Measurements from ENCODE around the gene OGA.

The OGA gene

GRCh38 chr10:101780187-101780817 lies 37.9 kb downstream of the OGA start:
- TF ChIP-seq, protein P1, sequence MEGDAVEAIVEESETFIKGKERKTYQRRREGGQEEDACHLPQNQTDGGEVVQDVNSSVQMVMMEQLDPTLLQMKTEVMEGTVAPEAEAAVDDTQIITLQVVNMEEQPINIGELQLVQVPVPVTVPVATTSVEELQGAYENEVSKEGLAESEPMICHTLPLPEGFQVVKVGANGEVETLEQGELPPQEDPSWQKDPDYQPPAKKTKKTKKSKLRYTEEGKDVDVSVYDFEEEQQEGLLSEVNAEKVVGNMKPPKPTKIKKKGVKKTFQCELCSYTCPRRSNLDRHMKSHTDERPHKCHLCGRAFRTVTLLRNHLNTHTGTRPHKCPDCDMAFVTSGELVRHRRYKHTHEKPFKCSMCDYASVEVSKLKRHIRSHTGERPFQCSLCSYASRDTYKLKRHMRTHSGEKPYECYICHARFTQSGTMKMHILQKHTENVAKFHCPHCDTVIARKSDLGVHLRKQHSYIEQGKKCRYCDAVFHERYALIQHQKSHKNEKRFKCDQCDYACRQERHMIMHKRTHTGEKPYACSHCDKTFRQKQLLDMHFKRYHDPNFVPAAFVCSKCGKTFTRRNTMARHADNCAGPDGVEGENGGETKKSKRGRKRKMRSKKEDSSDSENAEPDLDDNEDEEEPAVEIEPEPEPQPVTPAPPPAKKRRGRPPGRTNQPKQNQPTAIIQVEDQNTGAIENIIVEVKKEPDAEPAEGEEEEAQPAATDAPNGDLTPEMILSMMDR (conservative IDR thresholded peaks at IDR 0.05; ENCODE audit: low read length), result no peak
- H3K4me3 ChIP-seq (ENCODE audit: low read length), result peak overlapping the region; percentile 38
- no peak for DNase-seq (ENCODE audit: low read depth)

DNA sequence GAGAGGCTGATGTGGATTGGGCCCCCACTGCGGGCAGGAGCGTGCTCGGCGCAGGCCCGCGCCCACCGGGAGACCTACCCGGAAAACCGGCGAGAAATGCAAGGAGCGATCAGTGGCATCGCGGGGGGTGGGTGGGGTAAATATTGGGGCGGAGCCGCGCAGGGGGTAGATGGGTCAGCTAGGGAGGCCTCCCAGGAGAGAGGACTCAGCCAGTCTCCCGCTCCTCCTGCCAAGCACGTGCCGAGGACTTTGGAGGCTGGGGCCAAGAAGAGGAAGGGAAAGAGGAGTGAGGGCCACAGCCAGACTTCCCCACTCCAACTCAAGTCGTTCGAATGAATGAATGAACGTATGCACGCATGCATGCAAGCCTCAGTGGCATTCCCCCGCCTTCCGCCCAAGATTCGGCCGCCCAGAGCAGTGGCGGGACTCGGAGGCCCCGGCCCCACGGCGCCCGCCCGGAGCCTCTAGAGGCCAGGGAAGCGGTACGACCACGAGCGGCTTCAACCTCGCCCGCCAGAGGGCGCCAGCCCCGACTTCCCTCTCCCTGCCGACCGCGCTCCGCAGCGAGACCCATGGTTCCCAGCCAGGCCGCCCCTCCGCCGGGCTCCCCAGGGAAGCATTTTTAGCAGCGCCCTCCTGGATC lies 38.6 kb downstream of the OGA start:
- H3K4me3 ChIP-seq (ENCODE audit: low read length), result peak overlapping the region; percentile 38
- peak; percentile 44 for DNase-seq (ENCODE audit: low read depth)
- TF ChIP-seq, protein P1 (conservative IDR thresholded peaks at IDR 0.05; ENCODE audit: low read length), result peak; percentile 68

- DNase-seq (ENCODE audit: low read depth), result peak; percentile 6
- peak overlapping the region; percentile 9; the same call in 1 of the 2 replicates for H3K4me3 ChIP-seq (ENCODE audit: low read length)
- TF ChIP-seq, protein P1 (conservative IDR thresholded peaks at IDR 0.05; ENCODE audit: low read length), result no peak
These were observed 39.3 kb downstream of the OGA start for GRCh38 chr10:101778781-101779543.

GRCh38 chr10:101778151-101778780 lies 40.0 kb downstream of the OGA start:
- DNase-seq (ENCODE audit: low read depth), result no peak
- no peak overlapping the region for H3K4me3 ChIP-seq (ENCODE audit: low read length)
- TF ChIP-seq, protein P1 (conservative IDR thresholded peaks at IDR 0.05; ENCODE audit: low read length), result no peak

- DNase-seq (ENCODE audit: low read depth), result no peak
- TF ChIP-seq, protein P1 (conservative IDR thresholded peaks at IDR 0.05; ENCODE audit: low read length), result no peak
- no peak overlapping the region for H3K4me3 ChIP-seq (ENCODE audit: low read length)
These were observed 40.6 kb downstream of the OGA start for GRCh38 chr10:101777619-101778145.

- no peak for DNase-seq (ENCODE audit: low read depth)
- TF ChIP-seq, protein P1 (conservative IDR thresholded peaks at IDR 0.05; ENCODE audit: low read length), result no peak
- no peak overlapping the region for H3K4me3 ChIP-seq (ENCODE audit: low read length)
These were observed 42.0 kb downstream of the OGA start for GRCh38 chr10:101776161-101776817.

Measured in AG10803 (cell line).